Measurements from ENCODE around the gene AFMID.
"Not testable (repeated sequence)": the region's sequence is repeated elsewhere in the genome, so short reads cannot be mapped to it uniquely, and the experiment has no call there.

Gene AFMID

DNA sequence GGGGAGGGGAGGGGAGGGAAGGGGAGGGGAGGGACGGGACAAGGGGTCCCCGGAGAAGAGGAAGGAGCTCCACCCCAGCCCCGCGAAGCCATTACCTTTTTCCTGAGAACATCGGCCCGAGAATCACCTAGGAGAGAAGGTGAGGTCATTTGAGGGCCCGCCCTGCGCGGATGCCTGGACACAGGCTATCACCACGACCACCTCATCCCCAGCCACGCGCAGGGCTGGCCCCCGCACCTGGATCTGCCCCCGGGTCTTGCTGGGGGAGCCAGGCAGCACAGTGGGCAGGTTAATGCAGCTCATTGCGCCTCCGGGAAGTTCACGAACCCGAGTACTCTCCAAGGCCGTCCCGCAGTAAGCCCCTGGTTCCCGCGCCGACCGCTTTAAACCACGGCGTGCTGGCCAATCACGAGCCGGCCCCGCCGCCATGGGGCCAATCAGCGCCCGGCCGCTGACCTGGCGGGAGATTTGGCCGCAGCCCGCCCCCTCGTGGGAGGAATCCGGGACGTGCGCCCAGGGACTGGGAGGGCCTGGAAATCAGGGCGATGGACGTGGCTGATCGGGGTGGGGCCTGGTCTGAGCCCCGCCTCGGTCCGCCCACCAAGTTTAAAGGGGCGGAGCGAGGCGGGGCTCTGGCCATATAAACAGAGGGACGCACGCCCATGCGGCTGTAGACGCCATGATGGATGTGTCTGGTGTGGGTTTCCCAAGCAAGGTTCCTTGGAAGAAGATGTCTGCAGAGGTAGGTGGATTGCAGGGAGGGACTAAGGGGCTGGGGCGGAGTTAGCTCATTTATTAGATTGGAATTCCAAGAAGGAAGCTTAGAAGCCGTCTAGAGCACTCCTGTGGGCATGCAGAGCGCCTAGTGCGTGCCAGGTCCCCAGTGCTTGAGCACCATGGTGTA is at the start of gene AFMID, which contains the start of gene TK1:
TSS of gene AFMID (plus strand) at position 671 of the 904 bp plus-strand sequence. CDS start at position 680, 9 bp downstream.
TSS of gene TK1 (minus strand) at position 361 of the 904 bp plus-strand sequence. CDS start at position 303, 58 bp downstream.
- POLR2A ChIA-PET: interaction anchor here (0.6 to 3.5 kb wide), 28 partner anchors 9 to 130 kb away, joined by 3 to 50 read pairs (median 5); partner anchors contain the start of genes BIRC5, SYNGR2, TMC6 and TMC8
- peak; percentile 100 for DNase-seq (ENCODE audit: extremely low spot score)
- CTCF ChIA-PET: interaction anchor here (0.6 to 3.4 kb wide), 5 partner anchors 10 to 65 kb away, joined by 3 to 20 read pairs (median 3); partner anchors contain the start of gene BIRC5

GRCh38 chr17:78137392-78138203 is 49.6 kb upstream of the AFMID start:
- DNase-seq (ENCODE audit: extremely low spot score): no peak
- TF ChIP-seq, protein P1, sequence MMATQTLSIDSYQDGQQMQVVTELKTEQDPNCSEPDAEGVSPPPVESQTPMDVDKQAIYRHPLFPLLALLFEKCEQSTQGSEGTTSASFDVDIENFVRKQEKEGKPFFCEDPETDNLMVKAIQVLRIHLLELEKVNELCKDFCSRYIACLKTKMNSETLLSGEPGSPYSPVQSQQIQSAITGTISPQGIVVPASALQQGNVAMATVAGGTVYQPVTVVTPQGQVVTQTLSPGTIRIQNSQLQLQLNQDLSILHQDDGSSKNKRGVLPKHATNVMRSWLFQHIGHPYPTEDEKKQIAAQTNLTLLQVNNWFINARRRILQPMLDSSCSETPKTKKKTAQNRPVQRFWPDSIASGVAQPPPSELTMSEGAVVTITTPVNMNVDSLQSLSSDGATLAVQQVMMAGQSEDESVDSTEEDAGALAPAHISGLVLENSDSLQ (IDR thresholded peaks at IDR 0.05): no peak
- no peak for TF ChIP-seq TARDBP (IDR thresholded peaks at IDR 0.05)
- TF ChIP-seq HDGF (IDR thresholded peaks at IDR 0.05; ENCODE audit: borderline replicate concordance): no peak
- no peak for TF ChIP-seq LEF1 (IDR thresholded peaks at IDR 0.05; ENCODE audit: borderline replicate concordance)
- TF ChIP-seq SUZ12 (IDR thresholded peaks at IDR 0.05): no peak
- no peak for TF ChIP-seq NFRKB (IDR thresholded peaks at IDR 0.05)
- no peak for TF ChIP-seq ZNF384 (IDR thresholded peaks at IDR 0.05)
- no peak for TF ChIP-seq FOXM1 (IDR thresholded peaks at IDR 0.05; ENCODE audit: borderline replicate concordance)
- no peak for TF ChIP-seq ELF4 (IDR thresholded peaks at IDR 0.05)
- TF ChIP-seq ARNT (IDR thresholded peaks at IDR 0.05): no peak
- TF ChIP-seq FOXA1 (IDR thresholded peaks at IDR 0.05): no peak
- POLR2A ChIA-PET: interaction anchor here (1.1 kb wide), 1 partner anchor 33 kb away, joined by 4 read pairs; no protein-coding TSS in a partner anchor
- CTCF ChIA-PET: interaction anchor here (0.5 to 3.8 kb wide), 8 partner anchors 9 to 597 kb away, joined by 3 to 15 read pairs (median 4); partner anchors contain the start of gene TMC6

More for the DNA sequence above, at the start of gene AFMID, which contains the start of gene TK1:
- TF ChIP-seq HDGF (IDR thresholded peaks at IDR 0.05; ENCODE audit: borderline replicate concordance) (peak; percentile 27; the same call in 1 of the 2 replicates), L3MBTL2 (conservative IDR thresholded peaks at IDR 0.05) (peak; percentile 92), ELF4 (IDR thresholded peaks at IDR 0.05) (peak; percentile 64; the same call in 1 of the 2 replicates), FOXM1 (IDR thresholded peaks at IDR 0.05; ENCODE audit: borderline replicate concordance) (peak; percentile 84; the same call in 1 of the 2 replicates), LEF1 (IDR thresholded peaks at IDR 0.05; ENCODE audit: borderline replicate concordance) (no peak), TARDBP (IDR thresholded peaks at IDR 0.05) (no peak)
- TF ChIP-seq, protein P1 (IDR thresholded peaks at IDR 0.05): peak; percentile 93

DNA sequence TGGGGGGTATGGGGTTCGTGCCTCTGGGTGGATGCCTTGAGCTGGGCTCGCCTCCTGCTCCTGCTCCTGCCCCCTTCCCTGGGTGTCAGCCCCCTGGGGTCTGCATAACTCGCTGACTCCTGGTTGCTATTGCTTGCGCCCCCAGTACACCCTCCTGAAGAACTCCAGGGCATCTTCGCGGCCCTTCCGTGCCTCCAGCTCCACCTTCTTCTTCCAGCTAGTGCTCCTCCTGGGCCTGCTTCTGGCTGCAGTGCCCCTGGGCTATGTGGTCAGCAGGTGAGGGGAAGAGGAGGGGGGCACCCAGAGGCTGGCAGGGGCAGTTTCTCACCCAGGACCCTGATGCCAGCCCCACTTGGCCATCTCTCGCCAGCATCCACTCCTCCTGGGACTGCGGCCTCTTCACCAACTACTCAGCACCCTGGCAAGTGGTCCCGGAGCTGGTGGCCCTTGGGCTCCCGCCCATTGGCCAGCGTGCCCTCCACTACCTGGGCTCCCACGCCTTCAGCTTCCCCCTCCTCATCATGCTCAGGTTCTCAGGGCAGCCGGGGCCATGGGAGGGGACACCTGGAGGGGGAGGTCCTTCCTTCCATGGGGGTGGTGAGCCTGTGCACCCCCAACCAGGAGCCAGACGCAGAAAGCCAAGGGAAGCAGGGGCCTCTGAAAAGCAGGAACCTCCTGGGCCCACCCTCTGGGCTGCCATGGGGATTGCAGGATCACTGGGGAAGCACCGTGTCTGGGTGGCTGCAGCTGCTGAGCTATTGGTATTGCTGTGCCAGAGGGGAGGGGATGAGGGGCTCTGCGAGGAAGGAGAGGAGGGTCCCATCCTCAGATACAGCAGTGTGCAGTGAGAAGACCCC is 48.7 kb upstream of the AFMID start:
- no peak for DNase-seq (ENCODE audit: extremely low spot score)
- TF ChIP-seq TARDBP (IDR thresholded peaks at IDR 0.05): no peak
- no peak for TF ChIP-seq SP1 (IDR thresholded peaks at IDR 0.05)
- TF ChIP-seq, protein P1 (IDR thresholded peaks at IDR 0.05): no peak
- TF ChIP-seq LEF1 (IDR thresholded peaks at IDR 0.05; ENCODE audit: borderline replicate concordance): no peak
- TF ChIP-seq CTBP1 (IDR thresholded peaks at IDR 0.05; ENCODE audit: borderline replicate concordance): no peak
- TF ChIP-seq ZNF384 (IDR thresholded peaks at IDR 0.05): no peak
- no peak for TF ChIP-seq FOXM1 (IDR thresholded peaks at IDR 0.05; ENCODE audit: borderline replicate concordance)
- no peak for TF ChIP-seq ARNT (IDR thresholded peaks at IDR 0.05)
- TF ChIP-seq FOXA1 (IDR thresholded peaks at IDR 0.05): no peak
- no peak for TF ChIP-seq SUZ12 (IDR thresholded peaks at IDR 0.05)
- POLR2A ChIA-PET: interaction anchor here (1.1 kb wide), 1 partner anchor 32 kb away, joined by 4 read pairs; no protein-coding TSS in a partner anchor
- CTCF ChIA-PET: interaction anchor here (0.6 to 3.8 kb wide), 3 partner anchors 10 to 596 kb away, joined by 3 to 15 read pairs (median 5); partner anchors contain the start of gene TMC6

GRCh38 chr17:78139861-78140168 is 47.3 kb upstream of the AFMID start:
- ChIA-PET POLR2A (interaction anchor here (0.8 to 3.1 kb wide), 3 partner anchors 11 to 47 kb away, joined by 4 to 19 read pairs (median 4); partner anchors contain the start of genes AFMID, TK1 and TMC6), CTCF (interaction anchor here (0.6 to 1.2 kb wide), 3 partner anchors 36 to 877 kb away, joined by 3 to 4 read pairs (median 4); no protein-coding TSS in a partner anchor)
- DNase-seq (ENCODE audit: extremely low spot score): not testable (repeated sequence)
